K562 (cell line): ENCODE results near the gene PTPRR. TPM values are rescaled to one million over a fixed set of nuclear protein-coding genes. Genes with fewer than 3 reads are reported as not detected.

Experiments
- ADNP ChIP-seq: fragments of 200-800 bp; sonication (Bioruptor generic); IDR thresholded peaks from 2 replicates; pipeline ENCODE4 v1.6.1; 2016; ENCODE audit warnings: missing genetic modification characterization, missing compliant biosample characterization
- CAMTA2 ChIP-seq: fragments of 250-450 bp; sonication (Bioruptor Pico); conservative IDR thresholded peaks from 2 replicates; pipeline ENCODE4 v1.5.1; 2022
- EHMT2 ChIP-seq: fragments of 450-650 bp; IDR thresholded peaks from 2 replicates; pipeline ENCODE4 v1.6.1; 2018; ENCODE audit warnings: antibody characterized with exemption
- ELF4 ChIP-seq: fragments of 450-650 bp; formaldehyde crosslinking; IDR thresholded peaks from 2 replicates; pipeline ENCODE4 v1.4.0; 2022; ENCODE audit warnings: missing genetic modification characterization
- EP300 ChIP-seq: IDR thresholded peaks from 2 replicates; pipeline ENCODE4 v1.6.1; 2012; ENCODE audit warnings: low read length, improper control_type of control experiment
- FOXK1 ChIP-seq: sonication (generic); formaldehyde crosslinking; IDR thresholded peaks from 2 replicates; pipeline ENCODE4 v1.8.0; 2022; ENCODE audit warnings: missing genetic modification reagents, mild to moderate bottlenecking, borderline replicate concordance
- GATAD2A ChIP-seq: fragments of 450-650 bp; IDR thresholded peaks from 2 replicates; pipeline ENCODE4 v1.6.1; 2017
- GTF2E2 ChIP-seq: fragments of 200-800 bp; sonication (Bioruptor generic); IDR thresholded peaks from 2 replicates; pipeline ENCODE4 v1.6.1; 2016; ENCODE audit warnings: missing genetic modification characterization, missing compliant biosample characterization
- LEF1 ChIP-seq: fragments of 450-650 bp; IDR thresholded peaks from 2 replicates; pipeline ENCODE4 v1.6.1; 2016; ENCODE audit warnings: mild to moderate bottlenecking
- POLR2A ChIP-seq: fragments of 450-650 bp; conservative IDR thresholded peaks from 2 replicates; pipeline ENCODE4 v1.6.1; 2016
- PTRF ChIP-seq: fragments of 450-650 bp; IDR thresholded peaks from 2 replicates; pipeline ENCODE4 v1.6.1; 2016; ENCODE audit warnings: mild to moderate bottlenecking, missing genetic modification characterization, missing compliant biosample characterization
- PTTG1 ChIP-seq: fragments of 450-650 bp; IDR thresholded peaks from 2 replicates; pipeline ENCODE4 v1.6.1; 2016; ENCODE audit warnings: low read depth, mild to moderate bottlenecking, missing genetic modification characterization, missing compliant biosample characterization
- RBM25 ChIP-seq: fragments of 200-400 bp; formaldehyde crosslinking; IDR thresholded peaks from 2 replicates; pipeline ENCODE4 v1.6.1; 2018; ENCODE audit warnings: low read length, low read depth, moderate library complexity; ENCODE audit not compliant: severe bottlenecking
- RNF2 ChIP-seq: sonication (generic); IDR thresholded peaks from 2 replicates; pipeline ENCODE4 v1.6.1; 2016
- SIRT6 ChIP-seq: IDR thresholded peaks from one replicate; pipeline ENCODE4 v1.6.1; 2012; ENCODE audit warnings: low read depth, mild to moderate bottlenecking, control low read depth, inconsistent platforms, low read length, moderate library complexity
- SMAD2 ChIP-seq: fragments of 150-350 bp; IDR thresholded peaks from 2 replicates; pipeline ENCODE4 v1.6.1; 2014; ENCODE audit warnings: low read depth, mild to moderate bottlenecking, low read length
- ZNF384 ChIP-seq: IDR thresholded peaks from 2 replicates; pipeline ENCODE4 v1.6.1; 2012; ENCODE audit warnings: low read depth, low read length, improper control_type of control experiment
- ZNF41 ChIP-seq: fragments of 250-450 bp; sonication (Bioruptor Pico); conservative IDR thresholded peaks from 2 replicates; pipeline ENCODE4 v1.4.0; 2020; ENCODE audit warnings: mild to moderate bottlenecking
- polyA plus RNA-seq, 8 experiments: library from polyadenylated mRNA; depleted of rRNA in 4 of 8; stranded (reverse) in 5 of 8; unstranded in 3 of 8; fragments of >200 nt; fragmentation: Nextera tagmentation in 2 of 8; fragmentation: Illumina TruSeq in 1 of 8; extraction: Ambion mirVana in 2 of 8; extraction: Trizol in 1 of 8; gene quantifications; 2 replicates each; pipeline versions ENCODE4 v1.2.1 to v1.2.3, GENCODE V29; 2011 to 2014; ENCODE audit warnings: inconsistent platforms in 1 of 8, missing spikeins in 1 of 8
- total RNA-seq, 7 experiments: library from RNA; depleted of rRNA in 6 of 7; stranded (reverse); fragments of >200 nt in 6 of 7; fragmentation: Illumina TruSeq in 2 of 7; extraction: Trizol in 2 of 7; gene quantifications; 2 replicates each; pipeline versions ENCODE4 v1.2.1 to v1.2.3, GENCODE V29; 2011 to 2021; ENCODE audit warnings: low replicate concordance in 1 of 7
- TF ChIP-seq, protein P1 (sequence below), 2 experiments: IDR thresholded peaks in 1 of 2; conservative IDR thresholded peaks in 1 of 2; 2 replicates each; pipeline ENCODE4 v1.6.1; 2016; ENCODE audit warnings: low read depth in 2 of 2, mild to moderate bottlenecking in 1 of 2, missing compliant biosample characterization in 1 of 2, missing genetic modification characterization in 1 of 2, moderate library complexity in 1 of 2
- TF ChIP-seq, protein P2 (sequence below): fragments of 250-450 bp; sonication (Bioruptor Pico); IDR thresholded peaks from 2 replicates; pipeline ENCODE4 v1.4.0; 2020; ENCODE audit warnings: mild to moderate bottlenecking, moderate library complexity
- TF ChIP-seq, protein P3 (sequence below), 3 experiments: IDR thresholded peaks in 2 of 3; conservative IDR thresholded peaks in 1 of 3; 2 replicates each; pipeline ENCODE4 v1.5.1; 2011 to 2012; ENCODE audit warnings: low read length in 3 of 3, mild to moderate bottlenecking in 3 of 3, control low read depth in 2 of 3, improper control_type of control experiment in 1 of 3, inconsistent platforms in 1 of 3, low read depth in 1 of 3, mixed read lengths in 1 of 3, moderate library complexity in 1 of 3; ENCODE audit not compliant: insufficient read depth in 2 of 3
- TF ChIP-seq, protein P4 (sequence below): IDR thresholded peaks from 2 replicates; pipeline ENCODE4 v1.6.1; 2016; ENCODE audit warnings: missing genetic modification characterization, missing compliant biosample characterization

The PTPRR gene
- total and polyA plus RNA-seq, 9 of the 15 experiments (the other 6 are each of a cell fraction or from before 2014, with no cell fraction given) = 6.6 to 41.7 (median 12.3) TPM

DNA sequence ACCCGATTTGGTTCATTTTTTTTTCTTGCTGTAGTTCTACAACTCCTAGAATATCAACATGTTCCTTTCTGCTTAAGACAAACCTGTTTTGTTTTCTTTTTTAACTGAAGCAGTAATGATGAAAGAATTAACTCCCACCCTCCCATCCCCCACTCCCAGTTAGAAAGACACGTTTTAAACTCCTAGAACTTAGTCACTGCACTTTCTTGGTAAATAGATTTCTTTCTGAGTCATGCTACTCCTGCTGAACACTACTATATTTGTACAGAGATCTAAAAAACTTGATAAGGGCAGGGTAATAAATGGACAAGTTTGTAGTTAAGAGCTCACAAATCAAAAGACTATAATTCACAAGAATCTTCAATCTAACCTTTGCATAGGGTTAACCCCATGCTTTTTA lies 164.4 kb downstream of the PTPRR start (continued):
- TF ChIP-seq PTTG1 (tag) (no peak), RBM25 (no peak), CAMTA2 (CRISPR knock-in tag) (no peak), EP300 (peak; percentile 90), SIRT6 (no peak), RNF2 (peak; percentile 32; the same call in 1 of the 2 replicates), PTRF (tag) (no peak), SMAD2 (no peak), ADNP (tag) (no peak), GATAD2A (no peak), GTF2E2 (tag) (0 out of 2 replicates have a peak, but pooled peaks have one; percentile 21), POLR2A (no peak), ZNF384 (no peak), LEF1 (peak; percentile 94), ZNF41 (CRISPR knock-in tag) (no peak), FOXK1 (no peak), EHMT2 (no peak), ELF4 (CRISPR knock-in tag) (no peak)
- TF ChIP-seq, protein P1, sequence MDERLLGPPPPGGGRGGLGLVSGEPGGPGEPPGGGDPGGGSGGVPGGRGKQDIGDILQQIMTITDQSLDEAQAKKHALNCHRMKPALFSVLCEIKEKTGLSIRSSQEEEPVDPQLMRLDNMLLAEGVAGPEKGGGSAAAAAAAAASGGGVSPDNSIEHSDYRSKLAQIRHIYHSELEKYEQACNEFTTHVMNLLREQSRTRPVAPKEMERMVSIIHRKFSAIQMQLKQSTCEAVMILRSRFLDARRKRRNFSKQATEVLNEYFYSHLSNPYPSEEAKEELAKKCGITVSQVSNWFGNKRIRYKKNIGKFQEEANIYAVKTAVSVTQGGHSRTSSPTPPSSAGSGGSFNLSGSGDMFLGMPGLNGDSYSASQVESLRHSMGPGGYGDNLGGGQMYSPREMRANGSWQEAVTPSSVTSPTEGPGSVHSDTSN (CRISPR knock-in tag; IDR thresholded peaks at IDR 0.05; ENCODE audit: low read depth) = no peak
- TF ChIP-seq, protein P1 (tag; conservative IDR thresholded peaks at IDR 0.05; ENCODE audit: low read depth) = 0 out of 2 replicates have a peak, but pooled peaks have one; percentile 57
- TF ChIP-seq, protein P2, sequence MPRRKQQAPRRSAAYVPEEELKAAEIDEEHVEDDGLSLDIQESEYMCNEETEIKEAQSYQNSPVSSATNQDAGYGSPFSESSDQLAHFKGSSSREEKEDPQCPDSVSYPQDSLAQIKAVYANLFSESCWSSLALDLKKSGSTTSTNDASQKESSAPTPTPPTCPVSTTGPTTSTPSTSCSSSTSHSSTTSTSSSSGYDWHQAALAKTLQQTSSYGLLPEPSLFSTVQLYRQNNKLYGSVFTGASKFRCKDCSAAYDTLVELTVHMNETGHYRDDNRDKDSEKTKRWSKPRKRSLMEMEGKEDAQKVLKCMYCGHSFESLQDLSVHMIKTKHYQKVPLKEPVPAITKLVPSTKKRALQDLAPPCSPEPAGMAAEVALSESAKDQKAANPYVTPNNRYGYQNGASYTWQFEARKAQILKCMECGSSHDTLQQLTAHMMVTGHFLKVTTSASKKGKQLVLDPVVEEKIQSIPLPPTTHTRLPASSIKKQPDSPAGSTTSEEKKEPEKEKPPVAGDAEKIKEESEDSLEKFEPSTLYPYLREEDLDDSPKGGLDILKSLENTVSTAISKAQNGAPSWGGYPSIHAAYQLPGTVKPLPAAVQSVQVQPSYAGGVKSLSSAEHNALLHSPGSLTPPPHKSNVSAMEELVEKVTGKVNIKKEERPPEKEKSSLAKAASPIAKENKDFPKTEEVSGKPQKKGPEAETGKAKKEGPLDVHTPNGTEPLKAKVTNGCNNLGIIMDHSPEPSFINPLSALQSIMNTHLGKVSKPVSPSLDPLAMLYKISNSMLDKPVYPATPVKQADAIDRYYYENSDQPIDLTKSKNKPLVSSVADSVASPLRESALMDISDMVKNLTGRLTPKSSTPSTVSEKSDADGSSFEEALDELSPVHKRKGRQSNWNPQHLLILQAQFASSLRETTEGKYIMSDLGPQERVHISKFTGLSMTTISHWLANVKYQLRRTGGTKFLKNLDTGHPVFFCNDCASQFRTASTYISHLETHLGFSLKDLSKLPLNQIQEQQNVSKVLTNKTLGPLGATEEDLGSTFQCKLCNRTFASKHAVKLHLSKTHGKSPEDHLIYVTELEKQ = no peak
- TF ChIP-seq, protein P3, sequence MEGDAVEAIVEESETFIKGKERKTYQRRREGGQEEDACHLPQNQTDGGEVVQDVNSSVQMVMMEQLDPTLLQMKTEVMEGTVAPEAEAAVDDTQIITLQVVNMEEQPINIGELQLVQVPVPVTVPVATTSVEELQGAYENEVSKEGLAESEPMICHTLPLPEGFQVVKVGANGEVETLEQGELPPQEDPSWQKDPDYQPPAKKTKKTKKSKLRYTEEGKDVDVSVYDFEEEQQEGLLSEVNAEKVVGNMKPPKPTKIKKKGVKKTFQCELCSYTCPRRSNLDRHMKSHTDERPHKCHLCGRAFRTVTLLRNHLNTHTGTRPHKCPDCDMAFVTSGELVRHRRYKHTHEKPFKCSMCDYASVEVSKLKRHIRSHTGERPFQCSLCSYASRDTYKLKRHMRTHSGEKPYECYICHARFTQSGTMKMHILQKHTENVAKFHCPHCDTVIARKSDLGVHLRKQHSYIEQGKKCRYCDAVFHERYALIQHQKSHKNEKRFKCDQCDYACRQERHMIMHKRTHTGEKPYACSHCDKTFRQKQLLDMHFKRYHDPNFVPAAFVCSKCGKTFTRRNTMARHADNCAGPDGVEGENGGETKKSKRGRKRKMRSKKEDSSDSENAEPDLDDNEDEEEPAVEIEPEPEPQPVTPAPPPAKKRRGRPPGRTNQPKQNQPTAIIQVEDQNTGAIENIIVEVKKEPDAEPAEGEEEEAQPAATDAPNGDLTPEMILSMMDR (IDR thresholded peaks at IDR 0.05 in 2 of 3, conservative IDR thresholded peaks at IDR 0.05 in 1 of 3; ENCODE audit: insufficient read depth in 2 of 3, low read depth in 1 of 3, low read length in 3 of 3) = no peak
- TF ChIP-seq, protein P4, sequence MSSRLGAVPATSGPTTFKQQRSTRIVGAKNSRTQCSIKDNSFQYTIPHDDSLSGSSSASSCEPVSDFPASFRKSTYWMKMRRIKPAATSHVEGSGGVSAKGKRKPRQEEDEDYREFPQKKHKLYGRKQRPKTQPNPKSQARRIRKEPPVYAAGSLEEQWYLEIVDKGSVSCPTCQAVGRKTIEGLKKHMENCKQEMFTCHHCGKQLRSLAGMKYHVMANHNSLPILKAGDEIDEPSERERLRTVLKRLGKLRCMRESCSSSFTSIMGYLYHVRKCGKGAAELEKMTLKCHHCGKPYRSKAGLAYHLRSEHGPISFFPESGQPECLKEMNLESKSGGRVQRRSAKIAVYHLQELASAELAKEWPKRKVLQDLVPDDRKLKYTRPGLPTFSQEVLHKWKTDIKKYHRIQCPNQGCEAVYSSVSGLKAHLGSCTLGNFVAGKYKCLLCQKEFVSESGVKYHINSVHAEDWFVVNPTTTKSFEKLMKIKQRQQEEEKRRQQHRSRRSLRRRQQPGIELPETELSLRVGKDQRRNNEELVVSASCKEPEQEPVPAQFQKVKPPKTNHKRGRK (tag) = no peak
